ENCODE data around the gene SRGAP2C.
"Not testable (repeated sequence)": the region's sequence is repeated elsewhere in the genome, so short reads cannot be mapped to it uniquely, and the experiment has no call there.

Gene SRGAP2C

DNA sequence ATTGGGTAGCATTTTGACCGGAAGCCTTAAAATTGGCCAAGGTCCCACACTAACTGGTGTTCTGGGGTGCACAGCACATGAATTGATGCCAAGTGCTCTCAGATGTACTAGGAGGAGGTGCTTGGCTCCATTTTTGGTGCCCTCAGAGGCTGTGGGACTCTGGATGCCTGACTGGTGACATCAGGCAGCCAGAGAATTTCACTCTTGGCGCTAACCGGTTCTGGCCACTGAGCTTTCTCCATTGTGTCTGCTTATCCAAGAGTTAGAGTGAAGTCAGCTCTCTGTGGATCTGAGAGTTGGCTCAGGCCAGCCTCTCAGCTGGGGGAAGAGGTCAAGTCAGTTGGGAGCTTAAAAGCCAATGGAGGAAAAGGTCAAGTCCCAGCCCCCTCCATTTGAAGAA, 200.4 kb downstream of the SRGAP2C start:
- DNase-seq (ENCODE audit: low spot score): not testable (repeated sequence)

DNA sequence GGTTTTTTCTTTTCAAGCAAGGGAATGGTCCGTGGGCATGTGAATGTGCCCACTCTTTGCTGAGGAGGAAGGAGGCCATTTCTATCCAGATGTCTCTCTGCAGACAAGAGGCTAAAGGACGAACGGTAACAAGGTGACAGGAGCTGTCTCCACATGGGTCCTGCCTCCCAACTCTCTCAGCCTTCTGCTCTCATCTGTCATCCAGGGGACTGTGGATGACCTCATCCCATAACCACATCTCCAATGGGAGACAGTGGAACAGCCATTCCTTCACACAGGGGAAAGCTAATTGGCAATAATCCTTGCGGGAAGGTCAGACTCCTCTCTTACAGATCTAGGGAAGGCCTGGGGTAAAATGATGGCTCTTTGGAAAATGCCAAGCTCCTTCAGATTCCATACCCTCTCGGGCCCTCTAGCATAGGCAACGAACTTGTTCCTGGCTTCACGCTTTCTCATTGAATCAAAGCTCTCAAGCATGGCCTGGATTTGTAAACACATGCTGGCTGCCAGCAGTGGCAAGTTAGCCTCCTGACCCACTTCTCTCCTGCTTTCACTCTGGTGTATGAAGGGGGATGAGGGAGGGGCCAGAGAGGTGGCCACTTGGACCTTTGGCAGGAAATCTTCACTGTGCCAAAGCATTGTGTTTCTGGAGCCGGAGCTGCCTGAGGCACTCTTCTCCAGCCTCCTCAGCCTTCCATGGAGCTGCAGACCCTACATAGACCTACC, 201.0 kb downstream of the SRGAP2C start:
- DNase-seq (ENCODE audit: low spot score): not testable (repeated sequence)

DNA sequence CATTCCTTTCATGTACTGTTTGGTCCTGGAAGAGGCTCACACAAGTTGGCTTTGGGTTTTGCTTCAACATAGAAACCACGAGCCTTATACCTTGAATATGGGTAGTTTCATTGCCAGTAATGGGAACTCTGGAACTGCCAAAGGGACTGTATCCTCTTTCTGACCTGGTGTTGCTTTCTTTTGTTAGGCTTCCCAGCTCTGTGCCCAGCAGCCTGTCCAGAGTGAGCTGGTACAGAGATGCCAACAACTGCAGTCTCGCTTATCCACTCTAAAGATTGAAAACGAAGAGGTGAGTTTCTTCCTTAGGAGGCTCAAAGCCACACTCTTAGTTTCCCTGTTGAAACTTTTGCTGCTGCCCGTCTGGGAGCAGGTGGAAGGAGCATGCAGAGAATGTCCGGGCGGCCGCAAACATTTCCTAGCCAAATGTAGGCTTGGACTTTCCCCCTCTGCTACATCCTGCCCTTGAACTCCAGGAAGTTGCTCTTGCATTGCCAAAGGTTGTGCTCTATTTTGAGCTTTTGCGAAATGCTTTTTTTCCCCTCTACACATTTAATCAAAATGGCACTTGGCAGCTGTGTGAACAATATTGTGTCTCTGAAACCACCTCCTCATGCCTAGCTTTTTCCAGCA, 201.7 kb downstream of the SRGAP2C start:
- DNase-seq (ENCODE audit: low spot score): not testable (repeated sequence)

DNA sequence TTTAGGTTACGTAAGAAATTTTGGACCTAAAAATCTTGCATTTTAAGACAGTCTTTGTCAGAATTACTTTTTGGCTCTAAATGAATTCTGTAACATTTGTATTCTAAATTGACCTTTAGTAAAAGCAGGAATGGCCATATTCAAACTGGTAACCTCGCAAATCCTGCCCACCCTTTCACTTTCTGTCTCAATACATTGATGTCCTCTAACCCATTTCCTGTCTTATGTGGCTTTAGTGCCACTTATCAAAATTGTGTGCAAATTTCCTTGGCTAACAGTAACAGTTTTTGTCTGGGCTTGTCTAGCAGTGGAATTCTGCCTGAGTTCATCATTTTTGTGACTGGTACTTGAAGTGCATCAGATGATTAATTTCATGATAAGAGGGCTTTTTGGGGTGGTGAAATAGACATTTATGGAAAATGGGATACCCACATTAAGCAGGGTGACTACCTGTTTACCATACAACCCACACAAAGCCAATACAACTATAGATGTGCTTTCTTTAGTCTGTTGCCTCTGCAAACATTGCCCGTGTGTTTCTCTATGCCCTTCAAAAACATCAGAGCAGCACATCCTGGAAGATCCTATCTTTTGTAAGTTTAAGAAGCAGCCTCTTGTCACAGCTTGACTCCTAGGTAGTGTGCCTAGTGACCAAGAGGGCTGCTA, 205.3 kb downstream of the SRGAP2C start:
- not testable (repeated sequence) for DNase-seq (ENCODE audit: low spot score)

DNA sequence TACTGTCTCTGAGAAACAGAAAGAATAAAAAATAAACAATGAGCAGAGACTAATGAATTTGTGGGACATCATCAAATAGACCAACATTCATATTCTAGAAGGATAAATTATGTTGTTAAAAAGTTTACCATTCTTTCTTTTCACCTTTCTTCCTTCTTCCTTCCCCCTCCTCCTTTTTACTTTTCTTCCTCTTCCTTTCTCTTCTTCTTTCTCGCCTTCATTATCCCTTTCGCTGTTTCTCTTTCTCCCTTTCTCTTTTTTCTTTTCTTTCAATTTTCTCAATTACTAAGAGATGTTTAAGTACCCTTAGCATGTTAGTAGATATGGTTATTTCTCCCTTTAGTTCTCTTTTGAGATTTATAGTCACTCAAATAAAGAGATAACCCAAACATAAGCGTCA, 207.4 kb downstream of the SRGAP2C start:
- DNase-seq (ENCODE audit: low spot score): not testable (repeated sequence)

DNA sequence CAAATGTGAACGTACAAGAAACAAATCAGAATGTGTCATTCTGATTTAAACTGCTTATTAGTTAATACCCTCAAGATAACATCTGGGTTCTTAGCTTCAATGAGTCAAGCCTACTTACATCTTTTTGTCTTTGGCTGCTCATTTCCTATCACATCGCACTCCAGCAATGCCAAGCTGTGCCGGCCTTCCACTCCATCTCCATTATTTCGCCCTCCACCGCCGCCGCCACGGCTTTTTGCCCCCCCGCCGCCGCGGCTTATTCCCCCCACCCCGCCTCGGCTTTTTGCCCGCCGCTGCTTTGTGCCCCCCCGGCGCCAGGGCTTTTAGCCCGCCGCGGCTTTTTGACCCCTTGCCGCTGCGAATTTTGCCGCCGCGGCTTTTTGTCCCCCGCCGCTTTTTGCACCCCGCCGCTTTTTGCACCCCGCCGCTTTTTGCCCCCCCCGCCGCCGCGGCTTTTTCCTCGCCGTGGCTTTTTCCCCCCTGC, 211.0 kb downstream of the SRGAP2C start:
- DNase-seq (ENCODE audit: low spot score): not testable (repeated sequence)

DNA sequence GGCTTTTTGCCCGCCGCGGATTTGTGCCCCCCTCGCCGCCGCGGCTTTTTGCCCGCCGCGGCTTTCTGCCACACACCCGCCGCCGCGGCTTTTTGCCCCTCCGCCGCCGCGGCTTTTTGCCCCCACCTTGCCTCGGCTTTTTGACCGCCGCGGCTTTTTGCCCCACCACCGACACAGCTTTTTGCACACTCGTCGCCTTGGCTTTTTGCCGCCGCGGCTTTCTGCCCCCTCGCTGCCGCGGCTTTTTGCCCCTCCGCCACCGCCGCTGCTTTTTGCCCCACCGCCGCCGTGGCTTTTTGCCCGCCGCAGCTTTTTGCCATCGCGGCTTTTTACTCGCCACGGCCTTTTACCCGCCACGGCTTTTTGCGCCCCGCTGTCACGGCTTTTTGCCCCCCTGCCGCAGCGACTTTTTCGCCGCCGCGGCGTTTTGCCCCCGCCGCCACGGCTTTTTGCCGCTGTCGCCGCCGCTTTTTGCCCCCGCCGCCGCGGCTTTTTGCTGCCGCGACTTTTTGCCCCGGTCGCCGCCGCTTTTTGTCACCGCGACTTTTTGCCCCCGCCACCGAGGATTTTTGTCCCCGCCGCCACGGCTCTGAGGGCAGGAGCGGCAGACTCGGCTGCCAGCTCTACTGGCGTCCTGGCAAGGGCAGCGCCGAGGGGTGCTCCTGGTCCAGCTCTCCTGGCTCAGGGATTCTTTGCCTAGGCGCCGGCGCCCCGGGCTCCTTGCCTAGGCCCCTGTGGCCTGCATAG, 211.7 kb downstream of the SRGAP2C start:
- not testable (repeated sequence) for DNase-seq (ENCODE audit: low spot score)

DNA sequence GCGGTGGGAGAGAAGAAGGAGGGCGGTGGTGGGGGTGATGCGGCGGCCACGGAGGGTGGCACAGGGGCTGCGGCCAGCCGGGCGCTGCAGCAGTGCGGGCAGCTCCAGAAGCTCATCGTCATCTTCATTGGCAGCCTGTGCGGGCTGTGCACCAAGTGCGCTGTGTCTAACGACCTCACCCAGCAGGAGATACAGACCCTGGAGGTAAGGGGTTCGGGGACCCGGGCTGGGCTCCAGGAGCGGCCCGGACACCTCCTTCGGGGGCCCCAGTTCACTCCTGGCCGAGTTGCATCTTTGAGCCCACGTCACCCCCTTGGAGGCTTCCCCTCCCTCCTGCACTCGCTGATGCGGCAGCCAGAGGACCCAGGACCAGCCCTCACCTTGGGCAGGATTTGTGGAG, 212.3 kb downstream of the SRGAP2C start:
- DNase-seq (ENCODE audit: low spot score): not testable (repeated sequence)

DNA sequence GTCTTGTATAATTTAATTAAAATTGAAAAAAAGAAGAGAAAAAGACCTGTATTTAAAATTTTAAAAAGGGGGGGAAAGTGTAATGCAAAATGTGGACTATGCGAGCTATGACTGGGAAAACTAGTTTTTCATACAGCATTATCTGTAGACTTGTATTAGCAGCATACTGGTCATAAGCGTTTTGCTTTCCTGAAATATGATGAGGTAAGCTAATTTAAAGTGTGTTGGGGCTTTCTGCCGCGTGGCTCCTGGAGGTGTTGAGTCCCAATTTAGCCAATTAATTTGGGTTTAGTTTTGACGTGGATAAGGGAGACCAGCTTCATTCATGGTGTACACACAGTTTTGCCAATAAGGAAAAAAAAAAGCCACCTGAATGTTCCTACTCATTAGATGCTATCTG, 214.4 kb downstream of the SRGAP2C start:
- DNase-seq (ENCODE audit: low spot score): not testable (repeated sequence)

DNA sequence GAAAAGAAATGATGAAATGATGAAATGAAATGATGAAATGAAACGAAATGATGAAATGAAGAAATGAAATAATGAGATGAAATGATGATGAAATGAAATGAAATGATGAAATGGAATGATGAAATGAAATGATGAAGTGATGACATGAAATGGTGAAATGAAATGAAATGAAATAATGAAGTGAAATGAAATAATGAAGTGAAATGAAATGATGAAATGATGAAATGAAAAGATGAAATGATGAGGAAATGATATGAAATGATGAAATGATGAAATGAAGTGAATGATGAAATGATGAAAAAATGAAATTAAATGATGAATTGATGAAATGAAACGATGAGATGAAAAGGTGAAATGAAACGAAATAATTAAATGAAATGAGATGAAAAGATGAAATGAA, 215.3 kb downstream of the SRGAP2C start:
- not testable (repeated sequence) for DNase-seq (ENCODE audit: low spot score)

DNA sequence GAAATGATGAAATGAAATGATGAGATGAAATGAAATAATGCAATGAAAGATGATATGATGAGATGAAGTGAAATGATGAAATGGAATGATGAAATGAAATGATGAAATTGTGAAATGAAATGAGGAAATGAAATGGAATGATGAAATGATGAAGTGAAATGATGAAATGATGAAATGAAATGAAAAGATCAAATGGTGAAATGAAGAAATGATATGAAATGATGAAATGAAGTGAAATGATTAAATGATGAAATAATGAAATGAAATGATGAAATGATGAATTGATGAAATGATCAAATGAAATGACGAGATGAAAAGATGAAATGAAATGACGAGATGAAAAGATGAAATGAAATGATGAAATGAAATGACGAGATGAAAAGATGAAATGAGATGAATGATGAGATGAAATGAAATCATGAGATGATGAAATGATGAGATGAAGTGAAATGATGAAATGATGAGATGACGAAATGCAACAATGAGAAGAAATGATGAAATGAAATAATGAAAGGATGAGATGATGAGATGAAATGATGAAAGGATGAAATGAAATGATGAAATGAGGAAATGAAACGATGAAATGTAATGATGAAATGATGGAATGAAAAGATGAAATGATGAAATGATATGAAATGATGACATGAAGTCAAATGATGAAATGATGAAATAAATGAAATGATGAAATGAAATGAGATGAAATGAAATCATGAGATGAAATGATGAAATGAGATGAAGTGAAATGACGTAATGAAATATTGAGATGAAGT, 216.0 kb downstream of the SRGAP2C start:
- DNase-seq (ENCODE audit: low spot score): not testable (repeated sequence)

DNA sequence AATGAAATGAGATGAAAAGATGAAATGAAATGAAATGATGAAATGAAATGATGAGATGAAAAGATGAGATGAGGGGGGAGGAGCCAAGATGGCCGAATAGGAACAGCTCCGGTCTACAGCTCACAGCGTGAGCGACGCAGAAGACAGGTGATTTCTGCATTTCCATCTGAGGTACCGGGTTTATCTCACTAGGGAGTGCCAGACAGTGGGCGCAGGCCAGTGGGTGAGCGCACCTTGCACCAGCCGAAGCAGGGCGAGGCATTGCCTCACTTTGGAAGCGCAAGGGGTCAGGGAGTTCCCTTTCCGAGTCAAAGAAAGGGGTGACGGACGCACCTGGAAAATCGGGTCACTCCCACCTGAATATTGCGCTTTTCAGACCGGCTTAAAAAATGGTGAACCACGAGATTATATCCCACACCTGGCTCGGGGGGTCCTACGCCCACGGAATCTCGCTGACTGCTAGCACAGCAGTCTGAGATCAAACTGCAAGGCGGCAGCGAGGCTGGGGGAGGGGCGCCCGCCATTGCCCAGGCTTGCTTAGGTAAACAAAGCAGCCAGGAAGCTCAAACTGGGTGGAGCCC, 216.7 kb downstream of the SRGAP2C start:
- DNase-seq (ENCODE audit: low spot score): not testable (repeated sequence)

DNA sequence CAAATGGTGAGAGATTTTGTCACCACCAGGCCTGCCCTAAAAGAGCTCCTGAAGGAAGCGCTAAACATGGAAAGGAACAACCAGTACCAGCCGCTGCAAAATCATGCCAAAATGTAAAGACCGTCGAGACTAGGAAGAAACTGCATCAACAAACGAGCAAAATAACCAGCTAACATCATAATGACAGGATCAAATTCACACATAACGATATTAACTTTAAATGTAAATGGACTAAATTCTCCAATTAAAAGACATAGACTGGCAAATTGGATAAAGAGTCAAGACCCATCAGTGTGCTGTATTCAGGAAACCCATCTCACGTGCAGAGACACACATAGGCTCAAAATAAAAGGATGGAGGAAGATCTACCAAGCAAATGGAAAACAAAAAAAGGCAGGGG, 218.5 kb downstream of the SRGAP2C start:
- not testable (repeated sequence) for DNase-seq (ENCODE audit: low spot score)

DNA sequence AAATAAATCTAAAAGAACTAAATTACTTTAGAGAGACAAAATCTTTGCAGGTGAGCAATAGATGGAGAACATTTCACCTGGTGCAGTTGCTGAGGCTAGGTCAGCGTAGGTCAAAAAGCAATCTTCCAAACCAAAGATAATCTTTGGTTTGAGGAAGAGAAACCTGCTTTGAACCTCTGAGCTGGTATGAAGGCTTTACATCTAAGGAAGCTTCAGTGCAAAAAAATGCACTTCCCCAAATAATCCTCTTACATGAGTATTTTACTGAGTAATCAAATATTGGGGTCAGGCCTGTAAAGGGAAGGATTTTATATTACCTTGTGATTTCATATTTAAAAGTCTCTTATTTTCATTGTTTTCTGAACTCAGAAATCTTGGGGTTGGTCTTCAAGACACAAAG, 223.6 kb downstream of the SRGAP2C start:
- DNase-seq (ENCODE audit: low spot score): no peak

DNA sequence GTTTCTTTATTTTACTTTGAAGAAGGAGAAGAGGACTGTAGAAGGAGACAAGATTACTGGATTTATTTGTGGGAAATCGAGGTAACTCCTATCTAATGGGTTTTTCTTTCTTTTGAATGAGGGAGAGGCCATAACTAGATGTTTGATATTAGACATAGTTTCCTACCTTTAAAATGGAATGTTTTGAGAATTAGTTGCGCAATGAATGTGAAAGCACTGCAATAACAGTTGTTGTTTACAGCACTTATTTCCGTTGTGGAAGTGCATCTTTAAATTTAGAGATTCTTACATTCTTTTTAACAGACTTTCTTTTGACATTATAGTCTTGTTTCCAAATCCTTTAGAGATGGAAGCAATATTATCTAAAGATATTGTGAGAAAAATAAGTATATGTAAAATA, 229.0 kb downstream of the SRGAP2C start:
- DNase-seq (ENCODE audit: low spot score): no peak

DNA sequence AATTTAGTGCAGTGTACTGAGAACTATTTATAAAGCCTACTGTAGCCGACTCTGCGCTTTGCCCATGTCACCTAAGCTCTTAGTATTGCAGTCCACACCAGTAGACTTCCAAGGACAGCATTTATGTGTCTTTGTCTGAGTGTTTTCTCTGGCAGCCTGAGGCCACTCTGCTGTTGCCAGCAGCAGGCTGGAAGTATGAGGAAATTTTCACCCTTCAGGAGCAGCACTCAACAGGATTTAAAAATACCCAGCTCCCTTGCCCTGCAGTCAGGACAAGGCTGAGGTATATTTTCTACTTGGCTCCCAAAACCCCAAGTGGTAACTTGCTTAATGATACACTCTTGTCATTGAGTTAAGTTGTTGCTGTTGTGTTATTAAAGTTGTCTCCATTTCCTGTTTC, 230.1 kb downstream of the SRGAP2C start:
- no peak for DNase-seq (ENCODE audit: low spot score)

DNA sequence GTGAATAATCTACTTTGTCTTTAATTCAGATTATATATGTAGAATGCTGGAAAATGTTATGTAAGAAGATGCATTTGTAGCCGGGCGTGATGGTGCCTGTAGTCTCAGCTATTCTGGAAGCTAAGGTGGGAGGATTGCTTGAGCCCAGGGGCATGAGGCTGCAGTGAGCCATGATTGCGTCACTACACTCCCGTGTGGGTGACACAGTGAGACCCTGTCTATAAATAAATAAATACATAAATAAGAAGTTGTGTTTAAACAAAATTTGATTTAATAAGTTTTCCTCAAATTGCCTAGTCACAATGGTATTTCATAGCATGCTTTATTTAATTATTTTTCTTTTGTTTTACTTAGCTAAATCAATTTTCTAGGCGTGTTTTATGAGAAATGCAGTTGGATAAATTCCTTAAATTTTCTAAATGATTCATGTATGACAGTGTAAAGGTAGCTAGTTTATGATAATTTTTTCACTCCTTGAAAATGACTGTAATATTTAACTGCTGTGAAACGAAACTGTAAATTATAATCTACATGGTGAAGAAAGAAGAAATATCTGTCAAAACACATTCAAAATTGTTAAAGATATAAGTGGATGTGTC, 232.6 kb downstream of the SRGAP2C start:
- no peak for DNase-seq (ENCODE audit: low spot score)

DNA sequence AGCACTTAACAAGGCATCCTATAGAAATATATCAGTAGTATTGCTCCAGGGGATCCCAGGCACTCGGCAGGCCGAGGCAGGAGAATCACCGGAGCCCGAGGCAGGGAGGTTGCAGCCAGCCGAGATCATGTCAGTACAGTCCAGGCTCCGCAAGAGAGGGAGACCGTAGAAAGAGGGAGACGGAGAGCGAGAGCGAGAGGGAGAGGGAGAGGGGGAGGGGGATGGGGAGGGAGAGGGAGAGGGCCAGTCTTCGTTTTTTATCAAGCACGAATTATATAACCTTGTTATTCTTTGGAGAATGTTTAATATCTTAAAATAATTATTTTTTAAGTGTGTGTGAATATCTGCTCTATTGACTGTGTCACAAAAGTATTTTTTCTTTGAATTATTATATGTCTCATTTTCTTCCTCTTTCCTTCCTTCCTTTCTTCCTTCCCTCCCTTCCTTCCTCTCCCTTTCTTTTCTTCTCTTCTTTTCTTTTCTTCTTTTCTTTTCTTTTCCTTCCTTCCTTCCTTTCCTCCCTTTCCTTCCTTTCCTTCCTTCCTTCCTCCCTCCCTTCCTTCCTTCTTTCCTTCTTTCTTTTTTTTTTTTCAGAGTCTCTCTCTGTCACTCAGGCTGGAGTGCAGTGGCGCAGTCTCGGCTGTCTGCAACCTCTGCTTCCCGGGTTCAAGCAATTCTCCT, 233.7 kb downstream of the SRGAP2C start:
- no peak for DNase-seq (ENCODE audit: low spot score)

DNA sequence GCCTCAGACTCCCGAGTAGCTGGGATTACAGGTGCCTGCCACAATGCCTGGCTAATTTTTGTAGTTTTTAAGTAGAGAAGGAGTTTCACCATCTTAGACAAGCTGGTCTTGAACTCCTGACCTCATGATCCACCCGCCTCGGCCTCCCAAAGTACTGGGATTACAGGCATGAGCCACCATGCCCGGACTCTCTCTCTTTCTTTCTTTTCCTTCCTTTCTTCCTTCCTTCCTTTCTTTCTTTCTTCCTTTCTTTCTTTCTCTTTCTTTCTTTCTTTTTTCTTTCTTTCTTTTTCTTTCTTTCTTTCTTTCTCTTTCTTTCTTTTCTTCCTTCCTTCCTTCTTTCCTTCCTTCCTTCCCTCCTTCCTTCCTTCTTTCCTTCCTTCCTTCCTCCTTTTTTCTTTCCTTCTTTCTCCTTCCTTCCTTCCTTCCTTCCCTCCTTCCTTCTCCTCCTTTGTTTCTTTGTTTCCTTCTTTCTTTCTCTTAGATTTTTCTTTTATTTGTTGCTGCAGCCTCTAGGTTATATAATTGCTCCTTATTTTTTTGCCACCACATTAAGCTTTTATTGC, 234.4 kb downstream of the SRGAP2C start:
- DNase-seq (ENCODE audit: low spot score): not testable (repeated sequence)

DNA sequence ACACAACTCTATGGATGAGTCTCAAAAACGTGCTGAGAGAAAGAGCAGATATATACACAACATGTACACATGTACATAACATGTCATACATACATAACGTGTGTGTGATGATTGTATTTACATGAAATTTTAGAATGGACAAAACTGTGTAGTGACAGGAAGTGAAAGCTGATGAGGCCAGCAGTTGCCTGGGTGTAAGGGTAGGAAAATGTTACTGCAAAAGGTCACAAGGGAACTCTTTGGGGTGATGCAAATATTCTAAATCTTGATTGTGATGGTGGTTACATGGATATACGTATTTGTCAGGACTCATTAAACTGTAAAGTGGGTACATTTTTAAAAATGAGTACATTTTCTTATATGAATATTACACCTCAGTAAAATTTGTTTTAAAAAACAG, 236.7 kb downstream of the SRGAP2C start:
- DNase-seq (ENCODE audit: low spot score): not testable (repeated sequence)
